Thoracic aorta endothelial cell (primary cell): ENCODE data around the gene DNTT. TPM values are rescaled to one million over a fixed set of nuclear protein-coding genes. Genes with fewer than 3 reads are reported as not detected.

Experiments
- total RNA-seq: library from RNA; depleted of rRNA; stranded (reverse); fragments of >200 nt; gene quantifications from 2 replicates; pipeline ENCODE4 v1.2.3, GENCODE V29; 2012

Gene DNTT
- not detected in 2 replicates for total RNA-seq

DNA sequence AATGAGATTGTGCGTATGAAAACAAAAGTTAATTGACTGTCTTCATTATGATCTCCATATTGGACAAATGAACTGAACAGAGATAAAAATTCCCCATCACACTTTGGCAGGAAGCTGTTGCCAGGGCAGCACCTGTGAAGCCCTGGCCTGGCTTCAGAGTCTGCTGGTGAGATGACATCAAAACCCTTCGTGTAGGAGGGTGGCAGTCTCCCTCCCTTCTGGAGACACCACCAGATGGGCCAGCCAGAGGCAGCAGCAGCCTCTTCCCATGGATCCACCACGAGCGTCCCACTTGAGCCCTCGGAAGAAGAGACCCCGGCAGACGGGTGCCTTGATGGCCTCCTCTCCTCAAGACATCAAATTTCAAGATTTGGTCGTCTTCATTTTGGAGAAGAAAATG, at the start of gene DNTT:
Gene DNTT, plus strand, starts transcription at position 205 of the 400 bp plus-strand sequence. Its CDS starts 64 bp downstream, at position 269.

DNA sequence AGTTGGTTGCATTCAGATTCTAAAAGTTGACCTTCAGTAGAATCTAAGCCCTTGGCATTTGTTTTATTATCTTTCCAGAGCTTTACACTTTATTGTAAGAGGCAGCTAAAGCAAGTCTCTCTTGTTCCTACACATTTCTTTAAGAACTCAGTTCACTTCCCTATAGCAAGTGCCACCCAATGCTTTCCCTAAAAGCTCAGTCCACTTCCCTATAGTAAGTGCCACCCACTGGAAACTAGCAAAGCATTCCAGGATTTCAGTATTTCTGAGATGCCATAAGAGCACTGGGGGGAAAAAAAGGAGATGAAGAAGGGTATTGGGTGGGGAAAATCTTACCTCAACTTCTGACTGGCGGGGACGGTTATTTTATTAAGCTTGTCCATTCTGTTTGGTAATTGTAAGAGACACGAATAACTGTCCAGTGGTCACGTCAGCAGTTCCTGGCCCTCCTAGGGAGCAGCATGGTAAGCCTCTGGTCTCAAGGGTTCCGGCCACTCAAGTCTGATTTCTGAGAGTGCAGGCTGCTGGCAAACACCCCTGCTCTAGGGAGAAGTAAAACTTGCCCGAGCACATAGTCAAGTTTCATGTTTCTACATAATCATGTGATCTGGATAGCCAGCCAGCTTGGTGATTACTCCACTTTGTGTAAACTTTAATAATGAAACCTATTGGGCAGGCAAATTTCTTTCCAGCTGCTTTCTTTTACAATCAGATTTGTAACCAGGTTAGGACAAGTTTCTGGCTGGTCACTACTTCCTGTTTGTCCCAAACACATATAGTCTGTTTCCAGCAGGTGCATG, 33.0 kb upstream of the DNTT start, which contains the start of gene BLNK:
Gene BLNK, minus strand, starts transcription at position 554 of the 800 bp plus-strand sequence. Its CDS starts 171 bp downstream, at position 383.

DNA sequence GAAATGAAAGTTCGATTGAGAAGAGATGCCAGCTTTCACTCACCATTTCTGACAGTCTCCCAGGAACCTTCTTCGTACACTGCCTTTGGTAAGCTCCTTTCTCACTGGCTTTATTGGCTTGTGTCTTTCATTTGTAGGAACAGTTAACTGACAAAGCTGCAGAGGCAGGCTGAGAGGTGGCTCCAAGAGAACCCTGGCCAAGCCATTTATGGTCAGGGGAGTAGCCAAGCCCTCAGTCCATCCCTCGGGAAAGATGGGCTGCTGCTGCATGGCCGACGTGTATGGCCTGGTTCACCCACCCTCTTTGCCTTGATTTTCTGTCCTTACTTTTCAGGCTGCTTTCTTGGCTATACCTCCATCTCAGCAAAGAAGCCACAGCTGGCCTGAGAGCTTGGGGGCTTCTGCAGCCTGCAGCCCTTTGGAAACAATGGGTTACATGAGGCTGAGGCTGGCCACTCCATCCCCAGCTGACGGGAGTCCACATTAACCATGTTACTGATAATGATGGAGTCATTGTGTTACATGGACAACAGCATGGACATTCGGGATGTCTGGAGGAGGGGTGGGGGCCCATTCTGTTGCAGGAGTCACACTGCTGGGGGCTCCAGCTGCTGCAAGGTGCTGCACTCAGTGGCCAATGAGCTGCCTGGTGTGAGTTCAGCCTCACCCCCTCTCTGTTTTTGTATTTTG, 54.8 kb downstream of the DNTT start, which contains the start of gene OPALIN:
Gene OPALIN, minus strand, starts transcription at position 152 of the 690 bp plus-strand sequence. Its CDS starts 106 bp downstream, at position 46.

Other genes with a start within 250 kb of the DNTT start
- 16.6 and 19.1 TPM in 2 replicates for gene ZNF518A, start 174.1 kb upstream of the DNTT start, total RNA-seq
- not detected in 2 replicates for gene BLNK, start 32.9 kb upstream of the DNTT start, total RNA-seq
- gene OPALIN, start 54.6 kb downstream of the DNTT start, total RNA-seq = not detected in 2 replicates
- gene TLL2, start 209.5 kb downstream of the DNTT start, total RNA-seq = under 0.01 and 0.07 TPM in 2 replicates